ENCODE results near the gene EPYC.

GRCh38 chr12:91040096-91040755 is 35.5 kb upstream of the EPYC start:
- TF ChIP-seq POLR2A (IDR thresholded peaks at IDR 0.05) (no peak), CTCF (IDR thresholded peaks at IDR 0.05) (no peak)
